Caki2 (cell line): ENCODE results near the gene TNN. TPM values are rescaled to one million over a fixed set of nuclear protein-coding genes. Genes with fewer than 3 reads are reported as not detected.

ENCODE experiments used
- DNase-seq: peaks from one replicate; pipeline ENCODE4 v3.0.0-alpha.2; 2015; ENCODE audit warnings: low read depth
- in situ Hi-C: cut with HindIII; loops from 2 replicates; pipeline ENCODE4 v1.10.0; 2016; ENCODE audit warnings: low sequenced_read_pairs, low pct_unique_long_range_greater_than_20kb, mixed read lengths
- total RNA-seq: library from RNA; depleted of rRNA; stranded (reverse); fragments of >200 nt; shearing (Covaris generic); gene quantifications from 2 replicates; pipeline ENCODE4 v1.2.3, GENCODE V29; 2014; ENCODE audit warnings: low replicate concordance; rRNA removed

Gene TNN
- total RNA-seq, 1 experiment from 2014 or later, result 0.07 TPM

DNA sequence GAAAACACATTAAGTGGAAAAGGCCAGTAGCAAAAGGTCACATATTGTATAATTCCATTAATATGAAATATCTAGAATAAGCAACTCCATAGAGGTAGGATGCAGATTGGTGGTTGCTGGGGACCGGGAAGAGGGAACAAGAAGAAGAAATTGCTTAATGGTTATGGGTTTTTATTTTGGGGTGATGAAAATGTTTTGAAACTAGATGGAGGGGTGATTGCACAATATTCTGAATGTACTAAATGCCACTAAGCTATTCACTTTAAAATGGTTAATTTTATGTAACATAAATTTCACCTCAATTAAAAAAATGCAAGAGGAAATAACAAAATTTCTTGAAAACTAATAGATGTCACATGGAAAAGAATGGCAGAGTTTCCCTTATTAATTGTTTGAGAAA is 118.3 kb downstream of the TNN start:
- in situ Hi-C loops, result no loop called here
- no peak for DNase-seq

DNA sequence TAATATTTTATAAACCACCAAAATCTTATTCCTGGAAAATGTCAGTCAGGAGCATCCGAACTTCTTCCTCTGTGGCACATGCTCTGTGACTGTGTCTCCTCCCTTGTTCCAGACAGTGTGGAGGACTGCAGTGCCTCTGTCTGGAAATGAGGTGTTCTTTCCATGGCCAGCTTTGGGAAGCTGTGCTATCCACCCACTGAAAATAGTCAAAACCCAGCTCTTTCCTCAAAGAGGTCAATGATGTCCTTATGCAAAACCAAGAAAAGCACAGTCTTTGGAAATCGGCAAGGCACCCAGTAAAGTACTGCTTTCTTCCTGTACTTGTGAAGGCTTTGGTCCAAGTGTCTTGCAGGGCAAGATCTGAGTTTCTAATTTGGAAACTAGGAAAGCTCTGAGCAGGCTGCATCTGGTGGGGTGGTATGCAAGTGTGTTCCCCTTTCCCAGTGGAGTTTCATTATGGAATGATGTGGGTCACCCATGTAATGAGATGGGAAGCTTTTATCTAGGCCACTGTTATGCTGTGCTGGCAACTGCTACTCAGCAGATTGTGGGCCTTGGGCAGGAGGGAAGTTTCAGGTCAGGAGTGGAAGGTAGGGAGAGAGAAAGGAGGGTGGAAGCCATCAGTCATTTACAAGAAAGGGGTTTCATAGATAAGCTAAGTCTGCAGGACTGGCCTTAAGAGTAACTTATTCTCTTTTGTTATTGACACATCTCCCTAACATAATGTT is 119.0 kb downstream of the TNN start:
- DNase-seq, result no peak
- in situ Hi-C loops, result no loop called here

DNA sequence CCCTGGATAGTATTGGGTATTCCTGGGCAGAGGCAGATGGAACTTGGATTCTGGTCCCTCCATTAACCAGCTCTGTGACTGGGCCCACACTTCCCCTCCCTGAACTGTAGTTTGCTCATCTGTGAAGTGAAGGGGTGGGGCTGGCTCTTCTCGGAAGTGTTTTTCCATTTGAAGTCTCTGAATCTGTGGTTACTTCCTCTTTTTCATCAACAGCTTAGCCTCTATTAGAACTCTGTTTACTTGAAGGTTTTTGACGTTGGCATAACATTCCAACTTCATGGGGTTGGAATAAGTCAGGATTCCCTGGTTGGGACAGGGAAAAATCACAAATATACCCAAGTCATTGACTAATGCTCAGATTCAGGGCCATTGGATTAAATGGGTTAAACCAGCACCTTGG is 121.3 kb downstream of the TNN start:
- in situ Hi-C loops, result no loop called here
- no peak for DNase-seq

DNA sequence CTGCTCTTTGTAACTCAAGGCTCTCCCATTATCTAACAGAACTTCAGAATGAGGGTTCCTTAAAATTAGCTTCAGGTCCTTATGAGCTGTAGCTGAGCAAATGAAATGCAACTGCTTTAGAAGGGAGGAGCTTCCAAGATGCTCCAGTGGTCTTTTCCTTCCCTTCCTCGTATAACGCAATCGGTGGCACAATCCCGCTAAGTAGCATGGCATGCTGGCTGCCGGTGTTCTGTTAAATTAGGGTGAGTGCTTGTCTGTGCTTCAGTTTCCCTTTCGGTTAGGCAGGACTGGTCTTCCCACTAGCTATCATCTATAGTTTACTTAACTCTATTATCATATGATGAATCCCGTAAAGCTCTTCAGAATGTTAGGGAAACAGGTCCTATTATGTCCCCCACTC is 124.0 kb downstream of the TNN start:
- in situ Hi-C loops, result no loop called here
- DNase-seq, result no peak

DNA sequence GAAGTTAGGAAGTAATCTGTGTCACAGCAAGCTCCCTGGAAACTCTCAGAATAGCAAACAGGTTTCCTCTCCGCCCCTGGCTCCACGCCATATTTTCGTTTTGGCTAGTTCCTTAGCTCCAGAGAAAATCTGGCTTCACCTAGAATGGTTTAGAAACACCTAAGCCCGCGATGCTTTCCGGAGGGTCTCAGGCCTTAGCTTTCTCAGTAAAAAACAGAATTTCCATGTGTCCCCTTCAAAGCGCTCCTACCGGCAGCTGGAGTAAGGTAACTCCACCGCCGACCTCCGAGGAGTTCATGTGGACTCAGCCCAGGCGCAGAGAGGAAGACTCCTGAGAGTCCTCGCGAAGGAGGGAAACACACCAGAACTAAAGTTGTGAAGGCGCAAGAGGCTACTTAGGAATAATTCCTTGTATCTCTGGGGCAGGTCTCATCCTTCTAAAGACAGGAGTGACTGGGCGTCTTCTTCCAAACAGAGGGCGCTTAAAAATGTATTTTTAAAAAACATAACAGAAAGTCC is 124.5 kb downstream of the TNN start:
- in situ Hi-C loops, result no loop called here
- peak; percentile 17 for DNase-seq

DNA sequence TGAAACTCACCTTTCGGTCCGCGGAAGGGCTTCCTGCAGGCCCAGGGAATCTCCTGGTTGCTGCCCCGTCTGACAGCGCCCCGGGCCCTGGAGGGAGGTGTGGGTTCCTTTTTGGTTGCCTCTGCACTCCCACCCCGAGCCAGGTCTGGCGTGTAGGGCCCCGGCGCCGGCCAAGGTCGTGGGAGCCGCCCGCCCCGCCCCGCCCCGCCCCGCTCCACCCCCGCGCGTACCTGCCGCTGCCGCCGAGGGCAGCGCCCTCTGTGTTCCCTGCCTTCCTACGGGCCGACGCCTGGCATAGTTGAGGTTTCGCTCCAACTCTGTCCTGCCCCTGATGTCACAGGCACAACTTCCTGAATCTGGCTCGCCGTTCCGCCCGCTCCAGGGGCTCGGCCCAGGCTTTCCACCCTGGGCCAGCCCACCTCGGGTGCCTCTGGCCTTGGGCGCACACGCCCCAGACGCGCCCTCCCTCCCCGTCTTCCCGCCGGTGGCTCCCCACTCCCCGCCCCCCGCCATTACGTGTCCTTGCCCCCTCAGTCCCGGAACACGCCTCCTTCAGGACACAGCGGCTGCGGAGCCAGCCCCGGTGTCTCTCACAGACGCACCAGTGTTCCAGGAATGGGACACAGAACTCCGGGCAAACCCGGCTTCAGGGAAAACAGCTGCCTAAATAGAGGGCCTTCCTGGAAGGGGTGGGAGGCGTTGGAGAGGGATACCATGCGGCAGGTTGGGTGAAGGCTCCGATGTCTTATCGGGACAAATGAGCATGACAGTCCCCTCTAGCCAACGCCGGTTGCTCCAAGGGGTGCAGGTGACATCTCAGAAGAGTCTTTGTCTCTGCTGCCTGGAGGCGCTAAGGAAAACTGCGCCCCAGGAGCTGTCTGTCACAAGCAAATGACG is 125.2 kb downstream of the TNN start, which contains the start of gene KIAA0040:
Gene KIAA0040 (minus strand): TSS at position 147 of the 897 bp plus-strand sequence. CDS start 31,763 bp downstream, outside the sequence.
- in situ Hi-C loops, result no loop called here
- peak; percentile 73 for DNase-seq

DNA sequence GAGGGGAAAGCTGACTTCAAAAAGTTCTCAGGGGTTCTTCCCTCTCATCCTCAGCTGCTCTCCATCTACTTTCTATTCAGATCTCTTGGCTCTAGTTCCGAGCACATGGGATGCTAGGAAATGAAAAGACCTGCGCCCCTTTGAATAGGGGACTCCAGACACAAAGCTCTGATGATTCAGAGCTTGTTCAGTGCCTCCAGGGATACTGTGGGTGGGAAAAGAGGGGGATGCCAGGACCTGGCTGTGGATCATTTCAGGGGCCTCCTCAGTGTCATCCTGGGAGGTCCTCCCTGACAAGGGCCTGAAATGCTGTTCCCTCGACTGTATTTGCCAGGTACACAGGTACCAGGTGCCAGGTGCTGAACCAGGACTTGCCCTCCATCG is 125.9 kb downstream of the TNN start:
- in situ Hi-C loops, result no loop called here
- no peak for DNase-seq

DNA sequence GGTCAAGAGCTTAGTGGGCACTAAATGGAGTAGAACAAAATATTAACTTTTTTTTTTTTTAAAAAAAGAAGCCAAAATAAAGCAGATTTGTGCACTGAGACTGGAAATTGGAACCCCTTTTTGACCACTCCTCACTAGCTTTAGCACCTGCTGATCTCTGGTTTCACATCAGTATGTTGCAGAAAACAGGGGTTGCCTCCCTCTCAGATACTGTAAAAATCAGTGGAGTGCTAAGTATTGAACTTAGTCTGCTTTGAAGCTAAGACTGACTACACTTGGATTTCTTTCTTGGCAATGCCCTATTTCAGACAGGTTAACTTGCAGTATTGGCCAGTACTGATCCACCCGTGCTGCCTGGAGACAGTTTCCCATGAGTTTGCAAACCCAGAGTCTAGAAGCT is 127.6 kb downstream of the TNN start:
- in situ Hi-C loops, result no loop called here
- DNase-seq, result no peak

DNA sequence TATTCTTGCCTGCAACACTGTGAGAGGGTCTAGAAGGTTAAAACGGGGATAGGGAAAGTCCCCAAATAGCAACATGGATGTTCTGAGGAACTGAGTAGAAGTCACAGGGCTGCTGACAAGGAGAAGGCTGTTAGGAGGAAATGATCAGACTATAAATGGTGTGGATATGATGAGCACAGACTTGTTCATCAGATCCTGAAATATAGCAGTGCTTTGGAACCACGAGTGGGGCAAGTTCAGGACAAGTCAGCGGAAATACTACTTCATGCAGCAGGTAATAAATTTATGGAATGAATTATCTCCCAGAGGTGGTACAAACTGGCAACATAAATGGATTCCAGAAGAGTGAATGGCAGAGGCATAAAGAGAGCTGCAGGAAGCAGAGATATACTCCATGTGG is 128.2 kb downstream of the TNN start:
- DNase-seq, result no peak
- in situ Hi-C loops, result no loop called here

DNA sequence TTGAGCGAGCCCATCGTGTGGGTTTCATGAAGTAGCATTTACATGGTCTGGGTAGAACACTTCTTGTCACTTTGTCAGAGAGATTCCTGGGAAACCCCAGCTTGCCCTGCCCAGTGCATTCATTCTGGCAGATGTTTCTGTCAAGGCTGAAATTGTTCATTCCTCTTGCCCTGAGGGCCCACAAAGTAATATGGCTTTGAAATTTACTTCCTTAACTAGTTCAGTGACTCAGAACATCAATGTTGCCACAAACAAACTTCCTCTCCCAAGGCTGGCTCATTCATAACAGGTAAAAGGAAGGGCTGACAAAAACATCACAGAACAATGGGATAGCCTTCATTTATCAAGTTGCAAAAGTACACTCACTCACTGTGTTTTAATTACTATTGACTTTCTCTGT is 129.9 kb downstream of the TNN start:
- in situ Hi-C loops, result no loop called here
- DNase-seq, result peak; percentile 60

Other genes starting within 250 kb of the TNN start
- 120 and 196 TPM in 2 replicates for gene CACYBP, start 67.9 kb upstream of the TNN start, total RNA-seq
- 11.5 and 17.6 TPM in 2 replicates for gene MRPS14, start 44.4 kb upstream of the TNN start, total RNA-seq
- gene KIAA0040, start 124.9 kb downstream of the TNN start, total RNA-seq, result 0.98 and 2.0 TPM in 2 replicates